SW480 (cell line): ENCODE measurements around the gene PRKAR1B.
A peak's percentile ranks its signal among the peaks of the same experiment; 100 is the strongest.

Experiments
- DNase-seq: peaks from one replicate; pipeline ENCODE4 v3.0.0-alpha.2; 2016; ENCODE audit warnings: low spot score

PRKAR1B gene

GRCh38 chr7:641966-642365 lies 85.1 kb downstream of the PRKAR1B start:
- no peak for DNase-seq

GRCh38 chr7:641269-641671 lies 85.8 kb downstream of the PRKAR1B start:
- peak; percentile 92 for DNase-seq

- no peak for DNase-seq
Observed at GRCh38 chr7:638256-639011, 88.6 kb downstream of the PRKAR1B start.

GRCh38 chr7:637826-638225 lies 89.3 kb downstream of the PRKAR1B start:
- no peak for DNase-seq

GRCh38 chr7:636396-636795 lies 90.7 kb downstream of the PRKAR1B start:
- DNase-seq = peak; percentile 84

- DNase-seq = peak; percentile 56
Observed at GRCh38 chr7:635687-636382, 91.2 kb downstream of the PRKAR1B start.

- no peak for DNase-seq
Observed at GRCh38 chr7:635227-635626, 91.9 kb downstream of the PRKAR1B start.

GRCh38 chr7:633381-634018 lies 93.6 kb downstream of the PRKAR1B start:
- DNase-seq = no peak

GRCh38 chr7:632831-633210 lies 94.3 kb downstream of the PRKAR1B start:
- DNase-seq = no peak

GRCh38 chr7:631964-632830 lies 94.9 kb downstream of the PRKAR1B start:
- no peak for DNase-seq

GRCh38 chr7:631291-631711 lies 95.8 kb downstream of the PRKAR1B start:
- DNase-seq = no peak

GRCh38 chr7:630539-630938 lies 96.5 kb downstream of the PRKAR1B start:
- DNase-seq = no peak

GRCh38 chr7:630111-630511 lies 97.0 kb downstream of the PRKAR1B start:
- no peak for DNase-seq

- DNase-seq = no peak
Observed at GRCh38 chr7:628826-629225, 98.3 kb downstream of the PRKAR1B start.

- no peak for DNase-seq
Observed at GRCh38 chr7:628402-628763, 98.7 kb downstream of the PRKAR1B start.

GRCh38 chr7:627661-628401 lies 99.2 kb downstream of the PRKAR1B start:
- no peak for DNase-seq

GRCh38 chr7:625376-625971 lies 101.6 kb downstream of the PRKAR1B start:
- DNase-seq = no peak

- no peak for DNase-seq
Observed at GRCh38 chr7:623464-623863, 103.6 kb downstream of the PRKAR1B start.

- no peak for DNase-seq
Observed at GRCh38 chr7:621572-622285, 105.4 kb downstream of the PRKAR1B start.

GRCh38 chr7:620885-621284 lies 106.2 kb downstream of the PRKAR1B start:
- no peak for DNase-seq
